ENCODE measurements around the gene OSBPL1A.

- TF ChIP-seq CTCF (IDR thresholded peaks at IDR 0.05) (no peak), POLR2A (IDR thresholded peaks at IDR 0.05) (no peak)
Measured at GRCh38 chr18:24239341-24239740, 158.3 kb downstream of the OSBPL1A start.

All from lower leg skin (tissue), 3 donors.